ENCODE measurements around the gene TBX15.

DNA sequence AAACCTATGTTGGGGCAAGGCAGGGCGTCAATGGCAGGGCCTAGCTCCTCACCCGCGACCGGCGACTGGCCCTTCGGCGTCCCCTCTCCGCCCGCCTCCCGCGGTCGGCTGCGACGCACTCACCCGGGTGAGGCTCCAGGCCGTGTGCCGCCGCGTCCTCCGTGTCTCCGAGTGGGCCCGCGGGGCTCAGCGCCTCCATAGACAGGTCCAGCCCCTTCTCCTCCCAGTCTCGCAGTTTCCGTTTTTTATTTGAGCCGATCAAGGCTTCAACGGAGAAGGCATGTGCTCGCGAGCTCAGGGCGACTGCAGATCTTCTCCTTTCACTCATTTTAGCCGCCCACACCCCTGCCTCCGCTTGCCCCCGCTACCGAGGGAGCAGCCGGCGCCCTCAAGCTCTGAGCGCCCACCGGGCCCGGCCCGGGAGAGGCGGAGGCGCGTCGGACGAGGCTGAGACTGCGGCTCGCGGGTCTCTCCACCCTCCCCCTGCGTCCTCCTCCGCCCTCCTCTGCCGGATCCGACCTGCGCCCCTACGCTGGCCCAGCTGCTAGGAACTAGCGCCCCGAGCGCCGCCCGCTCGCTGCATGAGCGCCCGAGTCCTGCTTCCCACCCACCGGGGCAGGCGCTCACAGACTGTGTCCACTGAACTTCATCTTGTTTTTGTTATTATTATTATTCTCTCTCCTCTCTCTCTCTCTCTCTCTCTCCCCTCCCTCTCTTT lies 516 bp downstream of the TBX15 start:
- TF ChIP-seq, protein P1, sequence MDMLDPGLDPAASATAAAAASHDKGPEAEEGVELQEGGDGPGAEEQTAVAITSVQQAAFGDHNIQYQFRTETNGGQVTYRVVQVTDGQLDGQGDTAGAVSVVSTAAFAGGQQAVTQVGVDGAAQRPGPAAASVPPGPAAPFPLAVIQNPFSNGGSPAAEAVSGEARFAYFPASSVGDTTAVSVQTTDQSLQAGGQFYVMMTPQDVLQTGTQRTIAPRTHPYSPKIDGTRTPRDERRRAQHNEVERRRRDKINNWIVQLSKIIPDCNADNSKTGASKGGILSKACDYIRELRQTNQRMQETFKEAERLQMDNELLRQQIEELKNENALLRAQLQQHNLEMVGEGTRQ (CRISPR knock-in tag; IDR thresholded peaks at IDR 0.05) = no peak
- TF ChIP-seq POLR2G (IDR thresholded peaks at IDR 0.05; ENCODE audit: low read depth, low read length) (peak; percentile 36; the same call in 1 of the 2 replicates), ETV6 (IDR thresholded peaks at IDR 0.05; ENCODE audit: borderline replicate concordance in 1 of 2, low read depth in 2 of 2, low read length in 1 of 2) (no peak), ETV6 (CRISPR knock-in tag; IDR thresholded peaks at IDR 0.05; ENCODE audit: borderline replicate concordance) (no peak)
- TF ChIP-seq, protein P2, sequence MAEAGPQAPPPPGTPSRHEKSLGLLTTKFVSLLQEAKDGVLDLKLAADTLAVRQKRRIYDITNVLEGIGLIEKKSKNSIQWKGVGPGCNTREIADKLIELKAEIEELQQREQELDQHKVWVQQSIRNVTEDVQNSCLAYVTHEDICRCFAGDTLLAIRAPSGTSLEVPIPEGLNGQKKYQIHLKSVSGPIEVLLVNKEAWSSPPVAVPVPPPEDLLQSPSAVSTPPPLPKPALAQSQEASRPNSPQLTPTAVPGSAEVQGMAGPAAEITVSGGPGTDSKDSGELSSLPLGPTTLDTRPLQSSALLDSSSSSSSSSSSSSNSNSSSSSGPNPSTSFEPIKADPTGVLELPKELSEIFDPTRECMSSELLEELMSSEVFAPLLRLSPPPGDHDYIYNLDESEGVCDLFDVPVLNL (CRISPR knock-in tag; IDR thresholded peaks at IDR 0.05; ENCODE audit: low read depth) = no peak
- TF ChIP-seq, protein P3, sequence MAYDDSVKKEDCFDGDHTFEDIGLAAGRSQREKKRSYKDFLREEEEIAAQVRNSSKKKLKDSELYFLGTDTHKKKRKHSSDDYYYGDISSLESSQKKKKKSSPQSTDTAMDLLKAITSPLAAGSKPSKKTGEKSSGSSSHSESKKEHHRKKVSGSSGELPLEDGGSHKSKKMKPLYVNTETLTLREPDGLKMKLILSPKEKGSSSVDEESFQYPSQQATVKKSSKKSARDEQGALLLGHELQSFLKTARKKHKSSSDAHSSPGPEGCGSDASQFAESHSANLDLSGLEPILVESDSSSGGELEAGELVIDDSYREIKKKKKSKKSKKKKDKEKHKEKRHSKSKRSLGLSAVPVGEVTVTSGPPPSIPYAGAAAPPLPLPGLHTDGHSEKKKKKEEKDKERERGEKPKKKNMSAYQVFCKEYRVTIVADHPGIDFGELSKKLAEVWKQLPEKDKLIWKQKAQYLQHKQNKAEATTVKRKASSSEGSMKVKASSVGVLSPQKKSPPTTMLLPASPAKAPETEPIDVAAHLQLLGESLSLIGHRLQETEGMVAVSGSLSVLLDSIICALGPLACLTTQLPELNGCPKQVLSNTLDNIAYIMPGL (CRISPR knock-in tag; IDR thresholded peaks at IDR 0.05) = no peak
